HG03103 (cell line): ENCODE results near the gene CD209.
"Not testable (repeated sequence)": the region's sequence is repeated elsewhere in the genome, so short reads cannot be mapped to it uniquely, and the experiment has no call there.

Experiments
- ATAC-seq: cut with Tn5 transposase; IDR thresholded peaks from one replicate; pipeline ENCODE4 v1.9.1; 2021; ENCODE audit warnings: low read depth; ENCODE audit not compliant: unreplicated experiment

The CD209 gene

DNA sequence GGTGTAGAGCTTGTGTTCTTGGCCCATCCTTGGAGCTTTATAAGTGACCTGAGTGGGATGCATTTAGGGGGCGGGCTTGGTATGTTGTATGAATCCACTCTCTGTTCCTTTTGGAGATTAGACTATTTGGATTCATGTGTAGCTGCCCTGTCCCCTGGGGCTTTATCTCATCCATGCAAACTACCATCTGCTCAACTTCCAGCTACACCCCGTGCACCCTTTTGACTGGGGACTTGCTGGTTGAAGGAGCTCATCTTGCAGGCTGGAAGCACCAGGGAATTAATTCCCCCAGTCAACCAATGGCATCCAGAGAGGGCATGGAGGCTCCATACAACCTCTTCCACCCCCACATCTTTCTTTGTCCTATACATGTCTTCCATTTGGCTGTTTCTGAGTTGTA is 21.8 kb upstream of the CD209 start:
- no peak for ATAC-seq

DNA sequence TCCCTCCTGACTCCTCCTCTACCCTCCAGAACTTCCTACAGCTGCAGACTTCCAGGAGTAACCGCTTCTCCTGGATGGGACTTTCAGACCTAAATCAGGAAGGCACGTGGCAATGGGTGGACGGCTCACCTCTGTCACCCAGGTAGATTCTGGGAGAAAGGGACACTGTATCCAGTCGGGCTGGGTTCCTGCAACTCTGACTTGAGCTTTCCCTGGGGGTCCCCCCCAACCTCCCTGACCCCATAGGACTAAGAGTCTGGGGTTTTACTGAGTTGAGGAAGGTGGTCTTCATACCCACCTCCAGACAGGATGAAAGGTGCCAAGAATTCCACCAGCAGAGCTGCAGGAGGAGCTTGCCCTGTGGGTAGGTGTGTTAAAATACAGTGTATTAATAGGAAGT is 20.2 kb upstream of the CD209 start:
- ATAC-seq, result no peak

DNA sequence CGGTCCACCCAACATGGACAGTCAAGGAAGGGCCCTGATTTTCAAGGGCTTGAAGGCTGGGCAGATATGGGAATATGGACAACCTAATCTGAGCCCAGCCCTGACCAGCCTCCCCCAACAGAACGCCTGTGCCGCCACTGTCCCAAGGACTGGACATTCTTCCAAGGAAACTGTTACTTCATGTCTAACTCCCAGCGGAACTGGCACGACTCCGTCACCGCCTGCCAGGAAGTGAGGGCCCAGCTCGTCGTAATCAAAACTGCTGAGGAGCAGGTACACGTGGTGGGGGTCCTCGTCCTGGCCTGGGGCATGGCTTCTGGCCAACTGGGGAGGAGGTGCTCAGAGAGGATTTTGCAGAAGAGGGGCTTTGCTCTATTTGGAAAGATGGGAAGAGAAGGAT is 19.2 kb upstream of the CD209 start:
- ATAC-seq, result no peak

DNA sequence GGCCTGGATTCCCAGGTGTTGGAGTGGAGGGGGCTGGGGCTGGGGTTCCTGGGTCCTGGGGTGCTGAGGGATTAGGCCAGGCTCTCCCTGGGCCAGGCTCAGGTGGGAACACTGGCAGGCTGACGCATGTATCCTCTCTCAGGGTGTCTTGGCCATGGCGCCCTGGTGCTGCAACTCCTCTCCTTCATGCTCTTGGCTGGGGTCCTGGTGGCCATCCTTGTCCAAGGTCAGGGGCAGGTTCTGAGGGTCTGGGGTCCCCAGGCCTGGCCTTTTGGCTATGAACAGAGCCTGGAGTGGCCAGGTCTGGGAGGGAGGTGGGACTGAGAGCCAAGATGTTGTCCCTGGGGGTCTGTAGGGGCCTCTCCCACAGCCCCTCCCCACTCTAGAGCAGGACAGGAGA is 17.7 kb upstream of the CD209 start:
- not testable (repeated sequence) for ATAC-seq

DNA sequence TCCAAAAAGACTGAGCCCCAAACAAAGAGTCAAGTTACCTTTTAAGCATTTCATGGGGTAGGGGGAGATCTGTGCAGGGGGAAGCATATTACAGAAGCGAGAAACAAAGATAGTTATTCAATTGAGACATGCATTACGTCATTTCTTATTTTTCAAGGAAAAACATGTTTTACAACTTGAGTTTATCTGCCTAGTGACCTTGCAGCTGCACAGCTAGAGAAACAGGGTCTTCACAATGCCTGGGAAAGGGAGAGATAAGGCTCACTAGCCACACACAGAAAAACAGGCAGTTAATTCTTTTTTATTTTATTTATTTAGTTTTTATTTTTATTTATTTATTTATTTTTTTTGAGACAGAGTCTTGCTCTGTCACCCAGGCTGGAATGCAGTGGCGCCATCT is 16.8 kb upstream of the CD209 start:
- ATAC-seq, result not testable (repeated sequence)

DNA sequence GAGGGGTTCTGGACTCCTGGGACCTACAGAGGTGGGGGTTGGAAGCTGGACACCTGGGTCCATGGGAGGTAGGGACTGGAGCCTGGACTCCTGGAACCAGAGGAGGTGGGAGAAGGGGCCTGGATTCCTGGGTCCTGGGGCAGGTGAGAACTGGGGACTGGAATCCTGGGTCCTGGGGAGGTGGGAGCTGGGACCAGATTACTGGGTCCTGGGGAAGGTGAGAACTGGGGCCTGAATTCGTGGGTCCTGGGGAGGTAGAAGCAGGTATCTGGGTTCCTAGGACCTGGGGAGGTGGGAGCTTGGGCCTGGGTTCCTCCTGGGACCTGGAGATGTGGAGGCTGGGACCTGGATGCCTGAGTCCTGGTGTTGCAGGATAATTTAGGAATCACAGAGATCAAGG is 16.4 kb upstream of the CD209 start:
- ATAC-seq, result no peak

DNA sequence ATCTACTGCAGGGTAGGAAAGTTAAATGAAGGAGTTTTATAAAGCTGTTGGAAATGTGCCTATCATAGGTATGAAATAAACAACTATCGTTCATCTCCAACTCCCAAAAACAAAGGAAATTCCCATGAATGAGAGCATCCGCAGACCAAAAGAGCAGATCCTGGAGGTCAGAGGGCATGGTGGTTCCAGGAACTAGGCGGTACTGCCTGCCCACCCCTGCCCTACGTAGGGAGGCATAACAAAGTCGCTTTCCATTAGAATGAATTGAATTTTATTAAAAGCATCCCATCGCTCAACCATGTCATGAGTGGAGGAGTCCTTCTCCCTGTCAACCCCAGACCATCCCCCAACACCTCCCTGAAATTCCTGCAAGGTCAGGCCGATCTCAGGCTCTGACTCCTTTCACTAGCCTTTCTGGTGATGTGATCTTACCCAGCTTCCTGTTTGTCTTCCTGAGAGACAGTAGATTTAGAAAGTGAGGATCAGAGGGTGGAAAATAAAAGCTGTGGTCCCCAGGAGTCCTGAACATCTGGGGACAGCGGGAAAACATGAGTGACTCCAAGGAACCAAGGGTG is 15.5 kb upstream of the CD209 start, which contains the start of gene CLEC4M:
Gene CLEC4M (plus strand): TSS at position 525 of the 575 bp plus-strand sequence. CDS start 24 bp downstream, at position 549.
- no peak for ATAC-seq

DNA sequence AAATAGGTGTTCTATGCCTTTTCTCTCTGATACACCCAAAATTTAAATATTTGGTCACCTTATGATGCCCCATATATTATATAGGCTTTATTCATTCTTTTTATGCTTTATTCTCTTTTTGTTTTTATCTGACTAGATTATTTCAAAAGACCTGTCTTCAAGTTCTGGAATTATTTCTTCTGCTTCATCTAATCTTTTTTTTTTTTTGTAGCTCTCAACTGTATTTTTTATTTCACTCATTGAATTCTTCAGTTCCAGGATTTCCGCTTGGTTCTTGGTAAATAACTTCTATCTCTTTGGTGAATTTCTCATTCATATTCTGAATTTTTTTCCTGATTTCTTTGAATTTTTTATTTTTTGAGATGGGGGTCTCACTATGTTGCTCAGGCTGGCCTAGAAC is 11.8 kb upstream of the CD209 start:
- no peak for ATAC-seq

DNA sequence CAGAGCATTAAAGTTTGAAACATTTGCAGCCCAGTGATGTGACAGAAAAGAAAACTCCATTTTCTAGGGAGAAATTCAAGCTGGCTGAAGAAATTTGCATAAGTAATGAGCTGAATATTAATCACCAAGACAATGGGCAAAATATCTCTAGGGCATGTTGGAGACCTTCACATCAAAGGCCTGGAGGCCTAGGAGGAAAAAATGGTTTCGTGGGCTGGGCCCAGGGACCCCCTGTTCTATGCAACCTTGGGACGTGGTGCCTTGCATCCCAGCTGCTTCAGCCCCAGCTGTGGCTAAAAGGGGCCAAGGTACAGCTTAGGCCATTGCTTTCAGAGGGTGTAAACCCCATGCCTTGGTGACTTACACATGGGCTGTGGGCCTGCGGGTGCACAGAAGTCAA is 10.0 kb upstream of the CD209 start:
- ATAC-seq, result no peak

DNA sequence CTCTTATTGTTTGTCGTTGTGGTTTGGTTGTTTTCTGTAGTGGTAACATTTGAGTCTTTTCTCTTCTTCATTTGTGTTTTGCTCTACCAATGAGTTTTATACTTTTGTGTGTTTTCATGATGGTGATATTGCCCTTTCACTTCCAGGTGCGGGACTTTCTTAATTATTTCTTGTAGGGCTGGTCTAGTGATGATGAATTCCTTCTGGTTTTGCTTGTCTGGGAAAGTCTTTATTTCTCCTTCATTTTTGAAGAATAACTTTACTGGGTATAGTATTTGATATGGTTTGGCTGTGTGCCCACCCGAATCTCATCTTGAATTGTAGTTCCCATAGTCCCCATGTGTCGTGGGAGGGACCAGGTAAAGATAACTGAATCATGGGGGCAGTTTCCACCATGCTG is 8.9 kb upstream of the CD209 start:
- ATAC-seq, result no peak

DNA sequence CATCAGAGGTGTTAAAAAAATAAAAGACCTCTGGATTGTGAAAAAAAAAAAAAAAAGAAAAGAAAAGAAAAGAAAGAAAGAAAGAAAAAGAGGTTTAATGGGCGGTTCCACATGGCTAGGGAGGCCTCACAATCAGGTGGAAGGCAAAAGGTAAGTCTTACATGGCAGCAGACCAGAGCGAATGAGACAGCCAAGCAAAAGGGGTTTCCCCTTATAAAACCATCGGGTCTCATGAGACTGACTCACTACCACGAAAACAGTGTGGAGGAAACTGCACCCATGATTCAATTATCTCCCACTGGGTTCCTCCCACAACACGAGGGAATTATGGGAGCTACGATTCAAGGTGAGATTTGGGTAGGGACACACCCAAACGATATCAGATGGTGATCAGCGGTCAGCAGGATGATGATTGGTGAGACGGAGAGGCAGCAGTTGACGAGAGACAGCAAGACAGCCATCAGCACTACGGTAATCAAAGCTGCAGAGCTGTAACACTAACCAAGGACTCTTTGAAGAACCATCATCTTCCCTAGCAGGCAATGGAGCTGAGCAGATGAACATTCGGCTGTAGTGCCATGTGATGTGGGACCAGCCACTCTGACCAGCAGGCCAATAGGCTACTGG is 3.9 kb upstream of the CD209 start:
- ATAC-seq, result no peak

DNA sequence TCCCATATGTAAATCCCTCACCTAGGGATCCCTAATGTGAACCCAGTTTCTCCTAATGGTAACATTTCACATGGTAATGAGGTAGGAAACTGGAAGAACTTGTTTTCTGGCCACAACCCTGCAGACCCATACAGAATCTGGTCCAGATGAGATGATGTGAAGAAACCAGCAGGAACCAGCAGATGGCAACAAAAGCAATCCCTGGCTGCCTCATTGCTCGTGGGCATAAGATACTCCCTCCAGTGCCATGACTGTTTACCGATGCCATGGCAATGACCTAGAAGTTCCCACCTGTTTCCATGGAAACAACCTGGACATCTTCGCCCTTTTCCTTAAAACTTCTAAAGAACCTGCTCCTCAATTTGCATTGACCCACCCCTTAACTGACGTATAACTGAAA is 1.4 kb upstream of the CD209 start:
- no peak for ATAC-seq

DNA sequence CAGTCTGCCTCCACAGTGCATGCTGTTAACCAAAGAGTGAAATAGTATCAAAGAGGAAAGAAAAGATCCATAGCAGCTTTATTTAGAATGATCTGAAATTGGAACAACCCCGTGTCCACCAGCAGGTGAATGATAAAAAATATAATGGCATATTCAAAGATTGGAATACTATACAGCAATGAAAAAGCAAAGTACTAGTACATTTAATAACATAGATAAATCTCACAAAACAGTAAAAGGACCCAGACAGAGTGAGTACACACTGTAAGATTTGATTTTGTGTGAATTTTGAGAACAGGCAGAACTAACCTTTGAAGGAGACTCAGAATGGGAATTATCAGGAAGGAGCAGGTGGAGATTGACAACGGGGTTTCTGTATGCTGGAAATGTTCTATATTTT is 837 bp upstream of the CD209 start:
- ATAC-seq, result no peak

DNA sequence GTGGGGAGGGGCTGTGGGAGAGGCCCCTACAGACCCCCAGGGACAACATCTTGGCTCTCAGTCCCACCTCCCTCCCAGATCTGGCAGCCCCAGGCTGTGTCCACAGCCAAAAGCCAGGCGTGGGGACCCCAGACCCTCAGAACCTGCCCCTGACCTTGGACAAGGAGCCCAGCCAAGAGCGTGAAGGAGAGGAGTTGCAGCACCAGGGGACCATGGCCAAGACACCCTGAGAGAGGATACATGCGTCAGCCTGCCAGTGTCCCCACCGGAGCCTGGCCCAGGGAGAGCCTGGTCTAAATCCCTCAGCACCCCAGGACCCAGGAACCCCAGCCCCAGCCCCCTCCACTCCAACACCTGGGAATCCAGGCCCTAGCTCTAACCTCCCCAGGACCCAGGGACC is 1.0 kb downstream of the CD209 start:
- not testable (repeated sequence) for ATAC-seq

DNA sequence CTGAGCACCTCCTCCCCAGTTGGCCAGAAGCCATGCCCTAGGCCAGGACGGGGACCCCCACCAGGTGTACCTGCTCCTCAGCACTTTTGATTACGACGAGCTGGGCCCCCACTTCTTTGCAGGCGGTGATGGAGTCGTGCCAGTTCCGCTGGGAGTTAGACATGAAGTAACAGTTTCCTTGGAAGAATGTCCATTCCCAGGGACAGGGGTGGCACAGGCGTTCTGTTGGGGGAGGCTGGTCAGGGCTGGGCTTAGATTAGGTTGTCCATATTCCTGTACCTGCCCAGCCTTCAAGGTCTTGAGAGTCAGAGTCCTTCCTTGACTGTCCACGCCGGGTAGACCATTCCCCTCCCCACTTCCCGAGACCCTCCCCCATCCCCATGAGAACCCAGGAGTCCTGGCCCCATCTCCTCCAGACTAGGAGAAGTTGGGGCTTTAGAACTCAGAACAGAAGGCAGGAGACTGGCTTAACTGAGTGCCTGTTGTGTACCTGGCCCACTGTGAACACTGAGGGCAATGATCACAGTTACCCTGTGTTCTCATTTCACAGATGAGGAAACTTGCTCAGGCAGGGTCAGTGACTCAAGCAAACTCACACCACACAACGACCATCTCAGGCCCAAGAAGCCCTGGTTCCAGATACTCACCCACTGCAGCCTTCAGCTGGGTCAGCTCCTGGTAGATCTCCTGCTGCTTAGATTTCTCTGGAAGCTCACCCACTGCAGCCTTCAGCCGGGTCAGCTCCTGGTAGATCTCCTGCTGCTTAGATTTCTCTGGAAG is 2.3 kb downstream of the CD209 start:
- ATAC-seq, result no peak

DNA sequence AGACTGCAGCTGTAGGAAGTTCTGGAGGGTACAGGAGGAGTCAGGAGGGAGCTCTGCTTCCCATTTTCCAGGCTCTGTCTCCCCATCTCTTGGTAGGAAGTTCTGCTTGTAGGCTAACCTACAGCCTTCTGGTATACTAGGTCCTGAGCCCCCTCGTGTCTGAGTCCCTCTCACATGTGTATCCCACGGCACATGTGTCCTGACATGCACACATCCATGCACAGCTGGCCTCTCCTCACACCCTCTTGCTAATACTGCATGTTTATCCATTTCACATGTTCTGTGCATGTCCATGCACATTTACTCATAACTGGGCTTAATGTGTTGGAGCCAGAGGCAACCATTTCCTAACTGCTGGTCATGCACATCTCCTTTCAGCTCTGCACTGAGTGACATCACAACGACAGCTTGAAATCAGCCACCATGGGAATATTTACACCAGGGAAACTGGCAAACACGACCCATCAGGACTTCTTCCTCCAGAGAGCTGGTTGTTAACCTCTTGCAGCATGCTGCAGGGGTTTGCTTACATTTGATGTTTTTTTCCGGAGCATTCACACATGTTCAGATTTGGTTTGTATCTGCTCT is 3.0 kb downstream of the CD209 start:
- no peak for ATAC-seq

DNA sequence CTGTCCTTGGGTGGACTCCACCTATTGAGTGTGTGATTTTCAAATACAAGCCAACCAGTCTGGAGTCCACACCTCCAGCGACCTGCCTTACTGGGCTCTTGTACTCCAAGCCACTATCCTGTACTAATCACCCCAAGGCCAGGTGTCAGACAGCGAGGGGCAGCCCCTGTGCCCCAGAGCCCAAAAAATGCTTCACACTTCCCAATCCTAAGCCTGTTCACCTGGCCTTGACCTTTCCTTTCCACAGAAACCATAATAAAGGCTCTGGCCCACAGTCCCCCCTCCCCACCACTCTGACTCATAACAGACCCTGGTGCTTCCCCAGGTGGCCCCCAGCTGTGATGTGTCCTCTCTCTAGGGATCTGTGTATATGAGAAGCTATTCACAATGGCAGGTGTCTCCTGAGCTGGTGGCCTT is 3.9 kb downstream of the CD209 start:
- ATAC-seq, result no peak

DNA sequence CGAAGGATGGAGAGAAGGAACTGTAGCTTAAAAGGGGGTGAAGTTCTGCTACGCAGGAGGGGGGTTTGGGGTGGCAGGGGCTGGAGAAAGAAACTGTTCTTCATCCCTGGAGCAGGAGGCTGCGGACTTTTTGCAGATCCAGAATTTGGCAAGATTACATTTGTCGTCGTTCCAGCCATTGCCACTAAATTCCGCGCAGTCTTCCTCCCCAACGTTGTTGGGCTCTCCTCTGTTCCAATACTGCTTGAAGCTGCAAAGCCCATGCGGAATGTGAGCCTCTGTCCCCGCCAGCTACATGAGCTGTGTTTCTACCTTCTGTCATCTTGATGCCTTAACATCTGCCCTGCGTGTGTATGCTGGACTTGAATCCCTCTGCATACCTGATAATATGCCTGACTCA is 4.3 kb downstream of the CD209 start:
- no peak for ATAC-seq

DNA sequence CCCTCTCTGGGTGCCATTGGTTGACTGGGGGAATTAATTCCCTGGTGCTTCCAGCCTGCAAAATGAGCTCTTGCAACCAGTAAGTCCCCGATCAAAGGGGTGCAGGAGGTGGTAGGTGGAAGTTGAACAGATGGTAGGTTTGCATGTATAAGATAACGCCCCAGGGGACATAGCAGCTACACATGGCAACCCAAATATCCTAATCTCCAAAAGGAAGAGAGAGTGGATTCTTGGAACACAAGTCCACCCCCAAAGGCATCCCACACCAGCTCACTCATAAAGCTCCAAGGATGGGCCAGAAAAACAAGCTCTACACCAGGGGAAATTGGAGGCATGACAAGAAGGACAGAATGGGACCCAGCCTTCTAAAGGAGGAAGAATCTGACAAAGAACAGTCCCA is 4.8 kb downstream of the CD209 start:
- no peak for ATAC-seq

DNA sequence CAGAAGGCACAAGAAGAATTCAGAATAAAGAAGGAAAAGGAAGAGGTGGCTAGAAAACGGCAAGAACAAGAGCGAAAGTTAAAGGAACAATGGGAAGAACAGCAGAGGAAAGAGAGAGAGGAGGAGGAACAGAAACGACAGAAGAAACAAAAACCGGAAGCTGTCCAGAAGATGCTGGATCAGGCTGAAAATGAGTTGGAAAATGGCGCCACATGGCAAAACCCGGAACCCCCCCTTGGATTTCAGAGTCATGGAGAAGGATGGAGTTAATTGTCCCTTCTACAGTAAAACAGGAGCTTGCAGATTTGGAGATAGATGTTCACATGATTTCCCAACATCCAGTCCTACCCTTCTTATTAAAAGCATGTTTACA is 6.7 kb downstream of the CD209 start:
- no peak for ATAC-seq

DNA sequence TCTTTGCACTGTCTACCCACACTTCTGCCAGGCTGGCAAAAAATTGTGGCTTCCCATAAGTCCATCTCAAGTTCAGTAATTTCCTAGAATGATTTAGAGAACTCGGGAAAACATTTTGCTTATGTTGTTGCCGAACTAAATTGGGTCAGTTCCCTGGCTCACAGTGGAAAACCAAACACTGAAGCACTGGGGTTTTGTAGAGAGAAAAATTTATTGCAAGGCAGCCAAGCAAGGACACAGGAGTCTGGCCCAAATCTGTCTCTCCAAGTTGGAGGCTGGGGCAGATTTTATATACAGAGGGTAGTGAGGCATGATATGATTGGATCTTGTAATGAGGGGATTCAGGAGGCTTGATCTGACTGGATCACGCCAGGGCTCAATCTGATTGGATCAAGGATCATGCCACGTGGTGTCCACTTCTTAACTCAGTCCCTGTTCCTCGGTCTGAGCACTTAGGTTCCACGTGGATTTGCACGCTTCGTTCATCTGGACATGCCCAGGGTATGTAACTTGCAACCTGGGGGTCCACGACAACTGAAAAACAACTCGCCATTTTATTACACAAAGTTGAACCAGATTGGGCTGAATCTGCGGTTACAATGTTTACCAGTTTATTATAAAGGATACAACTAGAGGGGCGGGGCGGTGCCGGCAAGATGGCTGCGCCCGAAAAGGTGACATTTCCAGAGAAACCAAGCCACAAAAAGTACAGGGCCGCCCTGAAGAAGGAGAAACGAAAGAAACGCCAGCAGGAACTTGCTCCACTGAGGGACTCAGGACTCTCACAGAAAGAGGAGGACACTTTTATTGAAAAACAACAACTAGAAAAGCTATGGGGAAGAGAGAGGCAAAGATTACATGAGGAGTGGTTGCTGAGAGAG is 7.3 kb downstream of the CD209 start:
- no peak for ATAC-seq
